NCI-H2081 (cell line): ENCODE measurements around the gene PCDHGA6.
"Not testable (repeated sequence)": the region's sequence is repeated elsewhere in the genome, so short reads cannot be mapped to it uniquely, and the experiment has no call there.

Experiments used
- DNase-seq, 2 experiments: peaks; one replicate each; lab custom pipeline; 2025; lab: John Stamatoyannopoulos, UW

PCDHGA6 gene

GRCh38 chr5:141393267-141393666, 19.6 kb downstream of the PCDHGA6 start:
- DNase-seq: no peak

- not testable (repeated sequence) for DNase-seq
Observed at GRCh38 chr5:141394401-141395187, 20.9 kb downstream of the PCDHGA6 start.

- DNase-seq: not testable (repeated sequence)
Observed at GRCh38 chr5:141397756-141398551, 24.3 kb downstream of the PCDHGA6 start, which contains the start of gene PCDHGB5. Gene PCDHGB5, plus strand, starts transcription at chr5:141397947. Its CDS starts 181 bp downstream, at chr5:141398128.

GRCh38 chr5:141398608-141399007, 24.9 kb downstream of the PCDHGA6 start:
- DNase-seq: no peak

- no peak for DNase-seq
Observed at GRCh38 chr5:141399555-141400258, 26.0 kb downstream of the PCDHGA6 start.

GRCh38 chr5:141402553-141403243, 29.0 kb downstream of the PCDHGA6 start, which contains the start of gene PCDHGA9:
Gene PCDHGA9, plus strand, starts transcription at chr5:141402778. Its CDS starts 175 bp downstream, at chr5:141402953.
- no peak for DNase-seq

- DNase-seq: no peak
Observed at GRCh38 chr5:141403387-141403786, 29.7 kb downstream of the PCDHGA6 start.

GRCh38 chr5:141407790-141408505, 34.3 kb downstream of the PCDHGA6 start, which contains the start of gene PCDHGB6:
Gene PCDHGB6, plus strand, starts transcription at chr5:141408021. Its CDS starts 182 bp downstream, at chr5:141408203.
- not testable (repeated sequence) for DNase-seq

- DNase-seq: no peak
Observed at GRCh38 chr5:141409598-141410306, 36.1 kb downstream of the PCDHGA6 start.

- DNase-seq: no peak
Observed at GRCh38 chr5:141411575-141411974, 37.9 kb downstream of the PCDHGA6 start.

- no peak for DNase-seq
Observed at GRCh38 chr5:141412854-141413539, 39.3 kb downstream of the PCDHGA6 start, which contains the start of gene PCDHGA10. Gene PCDHGA10, plus strand, starts transcription at chr5:141412987. Its CDS starts 189 bp downstream, at chr5:141413176.

- no peak for DNase-seq
Observed at GRCh38 chr5:141413540-141414069, 39.9 kb downstream of the PCDHGA6 start.

- not testable (repeated sequence) for DNase-seq
Observed at GRCh38 chr5:141414548-141415274, 41.0 kb downstream of the PCDHGA6 start.

- not testable (repeated sequence) for DNase-seq
Observed at GRCh38 chr5:141415275-141415618, 41.6 kb downstream of the PCDHGA6 start.

- peak; percentile 58 to 73 for DNase-seq
Observed at GRCh38 chr5:141417494-141418172, 43.9 kb downstream of the PCDHGA6 start, which contains the start of gene PCDHGB7. Gene PCDHGB7, plus strand, starts transcription at chr5:141417677. Its CDS starts 183 bp downstream, at chr5:141417860.

GRCh38 chr5:141419074-141419880, 45.6 kb downstream of the PCDHGA6 start:
- no peak for DNase-seq
